Peyer's patch (tissue), 4 donors: ENCODE data around the gene WBP1L.

Experiments used
- POLR2A ChIP-seq, 2 donors: fragments of 450-650 bp; IDR thresholded peaks; one replicate each; pipeline ENCODE4 v1.5.1; 2017; ENCODE audit warnings: antibody characterized with exemption in 2 of 2, mild to moderate bottlenecking in 2 of 2, moderate library complexity in 2 of 2
- TF ChIP-seq, protein P1 (sequence below), 6 experiments: fragments of 450-650 bp in 4 of 6; fragments of 200-600 bp in 2 of 6; sonication (generic) in 1 of 6; IDR thresholded peaks; one replicate each; pipeline ENCODE4 v1.5.1; 2017 to 2019; ENCODE audit warnings: antibody characterized with exemption in 6 of 6, mild to moderate bottlenecking in 3 of 6, moderate library complexity in 1 of 6

GRCh38 chr10:102765336-102765735 lies 21.6 kb downstream of the WBP1L start:
- TF ChIP-seq, protein P1, sequence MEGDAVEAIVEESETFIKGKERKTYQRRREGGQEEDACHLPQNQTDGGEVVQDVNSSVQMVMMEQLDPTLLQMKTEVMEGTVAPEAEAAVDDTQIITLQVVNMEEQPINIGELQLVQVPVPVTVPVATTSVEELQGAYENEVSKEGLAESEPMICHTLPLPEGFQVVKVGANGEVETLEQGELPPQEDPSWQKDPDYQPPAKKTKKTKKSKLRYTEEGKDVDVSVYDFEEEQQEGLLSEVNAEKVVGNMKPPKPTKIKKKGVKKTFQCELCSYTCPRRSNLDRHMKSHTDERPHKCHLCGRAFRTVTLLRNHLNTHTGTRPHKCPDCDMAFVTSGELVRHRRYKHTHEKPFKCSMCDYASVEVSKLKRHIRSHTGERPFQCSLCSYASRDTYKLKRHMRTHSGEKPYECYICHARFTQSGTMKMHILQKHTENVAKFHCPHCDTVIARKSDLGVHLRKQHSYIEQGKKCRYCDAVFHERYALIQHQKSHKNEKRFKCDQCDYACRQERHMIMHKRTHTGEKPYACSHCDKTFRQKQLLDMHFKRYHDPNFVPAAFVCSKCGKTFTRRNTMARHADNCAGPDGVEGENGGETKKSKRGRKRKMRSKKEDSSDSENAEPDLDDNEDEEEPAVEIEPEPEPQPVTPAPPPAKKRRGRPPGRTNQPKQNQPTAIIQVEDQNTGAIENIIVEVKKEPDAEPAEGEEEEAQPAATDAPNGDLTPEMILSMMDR (IDR thresholded peaks at IDR 0.05): no peak
- TF ChIP-seq POLR2A (IDR thresholded peaks at IDR 0.05): no peak
